Measurements from ENCODE around the gene ZNF263.
A peak's percentile ranks its signal among the peaks of the same experiment; 100 is the strongest.

Gene ZNF263

DNA sequence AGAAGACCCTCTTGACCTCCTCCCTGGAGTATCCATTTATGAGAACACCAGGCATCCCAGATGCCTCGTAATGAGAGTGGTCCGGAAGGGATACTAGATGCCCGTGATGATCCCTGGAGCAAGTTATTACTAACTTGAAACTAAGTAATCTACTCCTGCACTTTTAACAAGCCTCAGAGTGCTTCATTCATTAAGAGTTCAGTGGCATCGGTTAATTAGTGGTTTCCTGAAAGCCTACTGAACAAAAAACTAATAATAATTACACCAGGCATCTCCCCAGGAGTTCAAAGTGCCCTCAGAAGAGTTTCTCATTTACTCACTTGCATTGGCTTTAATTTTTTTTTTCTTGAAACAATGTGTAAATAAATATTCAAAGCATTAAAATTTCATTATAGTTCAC lies 44.2 kb downstream of the ZNF263 start:
- no peak for DNase-seq (ENCODE audit: low spot score)

DNA sequence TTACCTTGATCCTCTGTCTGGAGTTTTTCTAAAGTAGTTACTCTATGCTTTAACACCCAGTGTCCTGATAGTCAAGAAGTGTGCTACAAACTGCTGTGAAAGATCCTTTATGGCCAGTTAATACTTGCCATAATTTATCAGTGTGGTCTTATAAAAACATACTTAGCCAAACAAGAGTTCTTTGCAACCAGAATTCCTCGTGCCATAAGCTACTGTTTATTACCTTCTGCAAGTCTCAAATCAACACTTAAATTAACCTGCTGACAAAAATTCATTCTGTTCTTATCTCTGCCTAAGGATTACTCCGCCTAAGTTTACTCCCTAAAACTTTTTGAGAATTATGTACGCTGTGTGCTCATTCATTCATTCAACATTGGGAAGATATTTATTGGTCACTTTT lies 44.8 kb downstream of the ZNF263 start:
- DNase-seq (ENCODE audit: low spot score): no peak

- peak; percentile 15 for DNase-seq (ENCODE audit: low spot score)
Measured at GRCh38 chr16:3328643-3329042, 45.4 kb downstream of the ZNF263 start.

Measured in HuH-7 (cell line).